Stomach smooth muscle (tissue), 2 donors: Measurements from ENCODE around the gene TMEM14C.
A peak's percentile ranks its signal among the peaks of the same experiment; 100 is the strongest.

Source experiments
- H3K27ac ChIP-seq: one replicate; pipeline ENCODE4 v1.7.0; 2013; ENCODE audit warnings: mild to moderate bottlenecking, low read length, inconsistent platforms
- H3K27me3 ChIP-seq, 2 donors: one replicate each; pipeline ENCODE4 v1.7.0; 2013; ENCODE audit warnings: low read length in 2 of 2; ENCODE audit not compliant: insufficient read depth in 2 of 2, control insufficient read depth in 1 of 2
- H3K36me3 ChIP-seq, 2 donors: one replicate each; pipeline ENCODE4 v1.7.0; 2013; ENCODE audit warnings: low read length in 2 of 2; ENCODE audit not compliant: control insufficient read depth in 2 of 2, insufficient read depth in 2 of 2
- H3K4me1 ChIP-seq: one replicate; pipeline ENCODE4 v1.7.0; 2013; ENCODE audit warnings: low read length; ENCODE audit not compliant: control insufficient read depth, insufficient read depth
- H3K4me3 ChIP-seq, 2 donors: one replicate each; pipeline ENCODE4 v1.7.0; 2013; ENCODE audit warnings: low read length in 2 of 2
- H3K9ac ChIP-seq, 2 donors: one replicate each; pipeline ENCODE4 v1.7.0; 2013; ENCODE audit warnings: low read length in 2 of 2, mild to moderate bottlenecking in 1 of 2
- H3K9me3 ChIP-seq, 2 donors: one replicate each; pipeline ENCODE4 v1.7.0; 2013; ENCODE audit warnings: low read length in 2 of 2; ENCODE audit not compliant: control insufficient read depth in 2 of 2
- donor health status: healthy.
- donor health status: Pancreatic carcinoma.

TMEM14C gene

GRCh38 chr6:10722820-10723566 lies at the start of gene TMEM14C:
TMEM14C (plus strand) TSS chr6:10723070; CDS start chr6:10724614, 1,544 bp downstream.
- H3K4me3 ChIP-seq, result peak within 1 kb of the TSS; percentile 80 to 86
- H3K27ac ChIP-seq, result peak within 1 kb of the TSS; percentile 78
- H3K9ac ChIP-seq, result peak within 1 kb of the TSS; percentile 86 to 92
- peaks cover 36% of the 10 kb centered on the region for H3K4me1 ChIP-seq
- peaks cover 2 to 6% of the 10 kb centered on the region in 2 donors for H3K36me3 ChIP-seq
- no peaks in the 10 kb centered on the region for H3K27me3 ChIP-seq
- H3K9me3 ChIP-seq, result no peaks in the 10 kb centered on the region

- peaks cover 0 to 2% of the 10 kb centered on the region in 2 donors for H3K9me3 ChIP-seq
- H3K27me3 ChIP-seq, result no peaks in the 10 kb centered on the region
- H3K27ac ChIP-seq, result no peak overlapping the region
- no peaks in the 10 kb centered on the region for H3K36me3 ChIP-seq
- H3K4me3 ChIP-seq, result no peak overlapping the region
- H3K9ac ChIP-seq, result no peak overlapping the region
- no peaks in the 10 kb centered on the region for H3K4me1 ChIP-seq
Measured at GRCh38 chr6:10676403-10676802, 46.5 kb upstream of the TMEM14C start.

GRCh38 chr6:10678456-10678855 lies 44.4 kb upstream of the TMEM14C start:
- H3K4me3 ChIP-seq, result no peak overlapping the region
- H3K9ac ChIP-seq, result no peak overlapping the region
- H3K27me3 ChIP-seq, result no peaks in the 10 kb centered on the region
- H3K27ac ChIP-seq, result no peak overlapping the region
- H3K9me3 ChIP-seq, result no peaks in the 10 kb centered on the region
- H3K4me1 ChIP-seq, result no peaks in the 10 kb centered on the region
- H3K36me3 ChIP-seq, result no peaks in the 10 kb centered on the region

GRCh38 chr6:10681795-10682194 lies 41.1 kb upstream of the TMEM14C start:
- no peaks in the 10 kb centered on the region for H3K27me3 ChIP-seq
- no peak overlapping the region for H3K27ac ChIP-seq
- no peaks in the 10 kb centered on the region for H3K9me3 ChIP-seq
- H3K4me1 ChIP-seq, result no peaks in the 10 kb centered on the region
- no peak overlapping the region for H3K9ac ChIP-seq
- H3K36me3 ChIP-seq, result no peaks in the 10 kb centered on the region
- H3K4me3 ChIP-seq, result no peak overlapping the region

- no peak overlapping the region for H3K4me3 ChIP-seq
- no peaks in the 10 kb centered on the region for H3K36me3 ChIP-seq
- H3K4me1 ChIP-seq, result no peaks in the 10 kb centered on the region
- H3K27ac ChIP-seq, result no peak overlapping the region
- H3K27me3 ChIP-seq, result no peaks in the 10 kb centered on the region
- no peak overlapping the region for H3K9ac ChIP-seq
- H3K9me3 ChIP-seq, result no peaks in the 10 kb centered on the region
Measured at GRCh38 chr6:10682355-10682988, 40.4 kb upstream of the TMEM14C start.

- Histone ChIP-seq H3K4me1 (no peaks in the 10 kb centered on the region), H3K9me3 (no peaks in the 10 kb centered on the region), H3K9ac (no peak overlapping the region), H3K27ac (no peak overlapping the region), H3K27me3 (peaks cover 0 to 3% of the 10 kb centered on the region in 2 donors), H3K36me3 (no peaks in the 10 kb centered on the region), H3K4me3 (no peak overlapping the region)
Measured at GRCh38 chr6:10684618-10685017, 38.3 kb upstream of the TMEM14C start.

- H3K4me1 ChIP-seq, result no peaks in the 10 kb centered on the region
- H3K36me3 ChIP-seq, result no peaks in the 10 kb centered on the region
- H3K27ac ChIP-seq, result no peak overlapping the region
- H3K27me3 ChIP-seq, result peaks cover 0 to 3% of the 10 kb centered on the region in 2 donors
- no peak overlapping the region for H3K9ac ChIP-seq
- H3K9me3 ChIP-seq, result no peaks in the 10 kb centered on the region
- H3K4me3 ChIP-seq, result no peak overlapping the region
Measured at GRCh38 chr6:10685092-10685915, 37.6 kb upstream of the TMEM14C start.

GRCh38 chr6:10686901-10687300 lies 36.0 kb upstream of the TMEM14C start:
- no peaks in the 10 kb centered on the region for H3K36me3 ChIP-seq
- peaks cover 0 to 3% of the 10 kb centered on the region in 2 donors for H3K27me3 ChIP-seq
- H3K4me1 ChIP-seq, result no peaks in the 10 kb centered on the region
- H3K9ac ChIP-seq, result no peak overlapping the region
- no peak overlapping the region for H3K4me3 ChIP-seq
- no peaks in the 10 kb centered on the region for H3K9me3 ChIP-seq
- no peak overlapping the region for H3K27ac ChIP-seq

- H3K9me3 ChIP-seq, result no peaks in the 10 kb centered on the region
- H3K4me1 ChIP-seq, result no peaks in the 10 kb centered on the region
- no peak overlapping the region for H3K27ac ChIP-seq
- no peak overlapping the region for H3K4me3 ChIP-seq
- H3K9ac ChIP-seq, result no peak overlapping the region
- H3K36me3 ChIP-seq, result no peaks in the 10 kb centered on the region
- peaks cover 0 to 3% of the 10 kb centered on the region in 2 donors for H3K27me3 ChIP-seq
Measured at GRCh38 chr6:10687582-10687981, 35.3 kb upstream of the TMEM14C start.

- Histone ChIP-seq H3K9ac (no peak overlapping the region), H3K4me1 (peaks cover 11% of the 10 kb centered on the region), H3K27ac (no peak overlapping the region), H3K27me3 (peaks cover 0 to 3% of the 10 kb centered on the region in 2 donors), H3K36me3 (no peaks in the 10 kb centered on the region), H3K9me3 (no peaks in the 10 kb centered on the region), H3K4me3 (no peak overlapping the region)
Measured at GRCh38 chr6:10690651-10691445, 32.0 kb upstream of the TMEM14C start.
